Ovary (tissue), 9 donors: ENCODE results near the gene DVL1. TPM values are rescaled to one million over a fixed set of nuclear protein-coding genes. Genes with fewer than 3 reads are reported as not detected.

Source experiments
- DNase-seq, 5 donors: peaks; one replicate each; pipeline ENCODE4 v3.0.0-alpha.2; 2019 to 2020
- H3K27ac ChIP-seq, 2 donors: fragments of 200-600 bp; one replicate each; pipeline versions ENCODE4 v1.5.1 to v1.8.0; 2019 to 2022
- H3K27me3 ChIP-seq: fragments of 200-600 bp; one replicate; pipeline ENCODE4 v1.8.0; 2022
- H3K36me3 ChIP-seq: fragments of 200-600 bp; sonication (generic); one replicate; pipeline ENCODE4 v1.5.1; 2019
- H3K4me1 ChIP-seq: one replicate; pipeline ENCODE4 v1.8.1; 2013; ENCODE audit warnings: mild to moderate bottlenecking, moderate library complexity; ENCODE audit not compliant: insufficient read depth
- H3K4me3 ChIP-seq: fragments of 200-600 bp; sonication (generic); one replicate; pipeline ENCODE4 v1.5.1; 2017
- H3K9me3 ChIP-seq, 2 donors: fragments of 200-600 bp in 1 of 2; sonication (generic) in 1 of 2; one replicate each; pipeline versions ENCODE4 v1.5.1 to v1.8.1; 2013 to 2019; ENCODE audit warnings: mild to moderate bottlenecking in 1 of 2, moderate library complexity in 1 of 2
- EP300 ChIP-seq: sonication (generic); formaldehyde crosslinking; IDR thresholded peaks from one replicate; pipeline ENCODE4 v1.6.1; 2017; ENCODE audit warnings: antibody characterized with exemption
- POLR2A ChIP-seq: fragments of 450-650 bp; IDR thresholded peaks from one replicate; pipeline ENCODE4 v1.6.1; 2017; ENCODE audit warnings: antibody characterized with exemption, mild to moderate bottlenecking, moderate library complexity
- WGBS, 3 donors: extraction: QIAGEN DNeasy Blood & Tissue Kit in 1 of 3; methylation state at CpG; one replicate each; pipeline versions ENCODE4 v1.1.5 to v1.1.7; 2013 to 2017; 5-methylcytosine and 5-hydroxymethylcytosine counted together
- intact Hi-C, 4 donors: fragments of 100-400 bp; cut with DNase I; formaldehyde crosslinking; loops; one replicate each; pipeline versions ENCODE4 v1.11.0 to v1.15.1; 2022 to 2023
- polyA plus RNA-seq, 2 donors: library from polyadenylated mRNA; stranded (reverse); fragments of 200-250 nt in 1 of 2; fragments of 350-450 nt in 1 of 2; fragmentation: Illumina TruSeq in 1 of 2; extraction: RNeasy Lipid Tissue Mini Kit (QIAGEN cat#74804) in 1 of 2; gene quantifications; one replicate each; pipeline ENCODE4 v1.2.3, GENCODE V29; 2013 to 2014
- total RNA-seq, 7 donors: library from RNA; depleted of rRNA in 2 of 7; stranded (reverse); fragments of >200 nt in 2 of 7; fragmentation: NEBNext Ultra II Directional in 3 of 7; extraction: Animal tissue kit (Norgen Biotek cat#: 25700) in 3 of 7; gene quantifications; one replicate each; pipeline versions ENCODE4 v1.1.0 to v1.2.4, GENCODE V29; 2016 to 2023
- TF ChIP-seq, protein P1 (sequence below), 3 donors: fragments of 450-650 bp in 2 of 3; fragments of 200-600 bp in 1 of 3; IDR thresholded peaks; one replicate each; pipeline versions ENCODE4 v1.5.1 to v1.8.0; 2016 to 2022; ENCODE audit warnings: antibody characterized with exemption in 3 of 3, mild to moderate bottlenecking in 1 of 3
- donor health status: DM: no; HTN: no; CAD: no; lungs with moderate emphysema.
- donor health status: DM: no; HTN: no; CAD: no.
- donor health status: Bipolar disorder and iron deficiency.
- donor health status: DM: yes; HTN: yes; CAD: no.
- donor health status: DM: no; HTN: no; CAD: no.
- donor health status: DM: yes; HTN: yes; CAD: no.

The DVL1 gene
- total and polyA plus RNA-seq, 9 donors = 2.1 to 85.2 (median 62.5) TPM

DNA sequence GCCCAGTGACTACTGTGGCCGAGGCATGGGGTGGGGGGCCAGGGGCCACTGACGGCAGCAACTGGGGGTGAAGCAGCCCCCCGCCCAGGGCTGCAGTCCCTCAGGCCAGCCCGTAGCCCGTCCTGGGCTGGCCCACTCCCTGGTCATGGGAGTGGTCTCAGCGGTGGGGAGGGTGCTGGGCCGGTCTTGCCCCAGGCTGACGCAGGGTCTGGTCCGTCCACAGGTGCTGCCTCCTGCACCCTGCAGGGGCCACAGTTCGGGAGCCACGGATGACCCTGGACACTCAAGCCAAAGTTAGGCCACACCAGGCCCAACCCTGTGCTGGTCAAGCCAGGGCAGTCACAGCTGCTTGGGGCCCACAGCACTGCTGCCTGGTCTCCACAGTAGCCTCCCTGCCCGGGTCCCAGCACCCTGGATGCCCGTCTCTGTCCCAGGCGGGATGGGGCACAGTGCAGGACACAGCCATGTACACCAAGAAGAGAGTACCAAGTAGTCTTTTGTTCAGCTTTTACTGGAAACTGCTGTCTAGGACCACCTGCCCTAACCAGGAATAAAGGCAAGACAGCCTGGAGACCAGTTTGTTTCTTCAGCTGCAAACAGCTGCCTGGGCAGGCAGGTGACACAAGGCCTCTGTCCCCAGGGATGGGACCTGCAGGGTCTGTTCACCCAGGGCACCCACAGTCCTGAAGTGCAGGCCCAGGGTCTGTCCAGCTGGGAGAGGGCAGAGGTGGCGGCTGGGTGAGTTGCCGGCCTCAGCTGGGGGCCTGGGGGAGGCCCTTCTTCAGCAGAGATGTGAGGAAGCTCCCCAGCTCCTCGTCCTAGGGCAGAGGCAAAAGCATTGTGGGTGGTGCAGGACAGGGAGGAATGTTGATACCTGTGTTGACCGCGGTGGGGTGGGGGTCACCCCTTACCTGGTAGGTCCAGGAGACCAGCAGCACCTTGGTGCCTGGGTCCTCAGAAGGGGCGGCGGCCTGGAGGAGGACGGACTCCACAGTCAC lies 37.8 kb downstream of the DVL1 start:
- Histone ChIP-seq H3K36me3 (no peaks in the 10 kb centered on the region), H3K4me3 (no peak overlapping the region), H3K27ac (no peak overlapping the region), H3K27me3 (no peaks in the 10 kb centered on the region), H3K4me1 (peaks cover 12% of the 10 kb centered on the region), H3K9me3 (no peaks in the 10 kb centered on the region)
- no peak for DNase-seq
- intact Hi-C loops = loop anchor here in 1 of 4 donors (10.0 kb wide), 1 partner anchor 193 kb away; no protein-coding TSS in a partner anchor
- 82 to 85% (median 82%) methylated on average over 21 to 22 of the region's 22 CpGs for WGBS, 3 donors
- TF ChIP-seq, protein P1, sequence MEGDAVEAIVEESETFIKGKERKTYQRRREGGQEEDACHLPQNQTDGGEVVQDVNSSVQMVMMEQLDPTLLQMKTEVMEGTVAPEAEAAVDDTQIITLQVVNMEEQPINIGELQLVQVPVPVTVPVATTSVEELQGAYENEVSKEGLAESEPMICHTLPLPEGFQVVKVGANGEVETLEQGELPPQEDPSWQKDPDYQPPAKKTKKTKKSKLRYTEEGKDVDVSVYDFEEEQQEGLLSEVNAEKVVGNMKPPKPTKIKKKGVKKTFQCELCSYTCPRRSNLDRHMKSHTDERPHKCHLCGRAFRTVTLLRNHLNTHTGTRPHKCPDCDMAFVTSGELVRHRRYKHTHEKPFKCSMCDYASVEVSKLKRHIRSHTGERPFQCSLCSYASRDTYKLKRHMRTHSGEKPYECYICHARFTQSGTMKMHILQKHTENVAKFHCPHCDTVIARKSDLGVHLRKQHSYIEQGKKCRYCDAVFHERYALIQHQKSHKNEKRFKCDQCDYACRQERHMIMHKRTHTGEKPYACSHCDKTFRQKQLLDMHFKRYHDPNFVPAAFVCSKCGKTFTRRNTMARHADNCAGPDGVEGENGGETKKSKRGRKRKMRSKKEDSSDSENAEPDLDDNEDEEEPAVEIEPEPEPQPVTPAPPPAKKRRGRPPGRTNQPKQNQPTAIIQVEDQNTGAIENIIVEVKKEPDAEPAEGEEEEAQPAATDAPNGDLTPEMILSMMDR (IDR thresholded peaks at IDR 0.05) = no peak

DNA sequence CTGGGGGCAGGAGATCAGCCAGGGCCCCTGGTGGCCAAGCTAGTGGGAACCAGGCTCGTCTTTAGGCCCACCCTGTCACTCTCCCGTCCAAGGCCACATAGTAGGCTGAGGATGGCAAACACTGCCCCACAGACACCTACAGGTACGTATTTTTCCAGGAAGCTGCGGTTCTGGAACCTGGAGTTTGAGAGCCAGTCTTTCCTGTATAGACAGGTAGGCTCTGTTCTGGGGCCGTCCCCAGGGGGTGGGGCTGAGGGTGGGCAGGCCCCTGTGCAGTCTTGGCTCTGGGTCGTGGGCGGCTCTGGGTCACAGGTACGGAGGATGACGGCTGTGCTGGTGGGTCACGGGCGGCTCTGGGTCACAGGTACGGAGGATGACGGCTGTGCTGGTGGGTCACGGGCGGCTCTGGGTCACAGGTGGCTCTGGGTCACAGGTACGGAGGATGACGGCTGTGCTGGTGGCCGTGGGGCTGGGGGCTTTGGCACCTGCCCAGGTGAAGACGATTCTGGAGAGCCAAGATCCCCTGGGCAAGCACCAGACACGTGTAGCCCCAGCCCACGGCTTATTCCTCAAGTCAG lies 38.7 kb downstream of the DVL1 start:
- Histone ChIP-seq H3K36me3 (no peaks in the 10 kb centered on the region), H3K27me3 (no peaks in the 10 kb centered on the region), H3K9me3 (no peaks in the 10 kb centered on the region), H3K27ac (peak overlapping the region in 1 of 2 donors; percentile 20), H3K4me3 (no peak overlapping the region), H3K4me1 (peaks cover 21% of the 10 kb centered on the region)
- 80 to 85% (median 84%) methylated on average over 21 of the region's 21 CpGs for WGBS, 3 donors
- intact Hi-C loops = loop anchor here in 1 of 4 donors (10.0 kb wide), 1 partner anchor 194 kb away; no protein-coding TSS in a partner anchor
- no peak for TF ChIP-seq EP300
- TF ChIP-seq, protein P1 (IDR thresholded peaks at IDR 0.05) = no peak
- TF ChIP-seq POLR2A = no peak
- no peak for DNase-seq

DNA sequence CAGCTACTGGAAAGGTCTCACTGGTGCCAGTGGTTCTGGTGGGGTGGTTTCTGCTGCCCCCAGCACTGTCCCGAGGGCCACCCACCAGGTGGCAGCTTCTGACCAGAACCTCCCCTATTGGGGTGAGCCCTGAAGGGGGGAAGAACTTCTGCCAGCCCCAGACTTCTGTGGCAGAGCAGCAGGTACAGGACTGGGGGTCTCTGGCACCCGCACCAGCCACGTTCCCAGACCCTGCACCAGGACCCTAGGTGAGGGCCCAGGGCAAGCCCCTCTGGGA lies 39.2 kb downstream of the DVL1 start:
- intact Hi-C loops = loop anchor here in 1 of 4 donors (10.0 kb wide), 1 partner anchor 195 kb away; no protein-coding TSS in a partner anchor
- H3K27me3 ChIP-seq = no peaks in the 10 kb centered on the region
- H3K27ac ChIP-seq = peak overlapping the region in 1 of 2 donors; percentile 20
- WGBS, 3 donors = 67 to 82% (median 76%) methylated on average over 3 of the region's 3 CpGs
- TF ChIP-seq, protein P1 (IDR thresholded peaks at IDR 0.05) = no peak
- TF ChIP-seq POLR2A (no peak), EP300 (no peak)
- DNase-seq = no peak
- H3K4me3 ChIP-seq = no peak overlapping the region
- H3K36me3 ChIP-seq = no peaks in the 10 kb centered on the region
- peaks cover 24% of the 10 kb centered on the region for H3K4me1 ChIP-seq
- H3K9me3 ChIP-seq = no peaks in the 10 kb centered on the region

DNA sequence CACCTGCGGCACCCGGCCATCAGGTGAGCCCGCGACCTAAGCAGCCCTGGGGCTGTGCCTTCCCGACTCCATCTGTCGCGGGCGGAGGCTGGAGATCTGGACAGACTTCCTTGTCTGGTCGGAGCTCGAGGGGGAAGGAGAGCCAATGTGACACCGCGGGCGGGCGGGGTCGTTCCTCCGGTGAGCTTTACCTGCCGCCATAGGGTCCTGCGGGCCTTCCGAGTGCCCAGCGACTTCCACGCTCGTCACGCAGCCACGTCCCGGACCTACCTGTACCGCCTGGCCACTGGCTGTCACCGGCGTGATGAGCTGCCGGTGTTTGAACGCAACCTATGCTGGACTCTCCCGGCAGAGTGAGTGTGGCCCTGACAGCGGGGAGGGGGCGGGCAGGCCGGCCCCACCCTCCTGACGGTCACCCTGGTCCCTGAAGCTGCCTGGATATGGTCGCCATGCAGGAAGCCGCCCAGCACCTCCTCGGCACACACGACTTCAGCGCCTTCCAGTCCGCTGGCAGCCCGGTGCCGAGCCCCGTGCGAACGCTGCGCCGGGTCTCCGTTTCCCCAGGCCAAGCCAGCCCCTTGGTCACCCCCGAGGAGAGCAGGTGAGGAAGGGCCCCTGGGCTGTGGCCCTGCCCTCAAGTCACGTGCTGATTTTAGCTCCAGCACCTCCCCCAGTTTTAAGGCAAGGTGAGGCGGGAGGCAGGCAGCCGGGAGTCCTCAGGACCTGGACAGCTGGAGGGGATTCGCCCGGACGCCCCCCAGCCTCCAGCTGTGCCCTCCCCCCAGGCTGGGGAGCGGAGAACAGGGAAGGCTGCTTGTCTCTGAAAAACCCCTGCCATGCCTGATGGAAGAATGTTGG lies 39.7 kb downstream of the DVL1 start:
- peak in 2 of 5 donors; percentile 61 to 68 for DNase-seq
- 24 to 34% (median 26%) methylated on average over 51 to 57 of the region's 57 CpGs for WGBS, 3 donors
- intact Hi-C loops = loop anchor here in 1 of 4 donors (10.0 kb wide), 1 partner anchor 195 kb away; no protein-coding TSS in a partner anchor

More for the DNA sequence above, 39.7 kb downstream of the DVL1 start:
- Histone ChIP-seq H3K4me3 (peak overlapping the region; percentile 68), H3K27me3 (no peaks in the 10 kb centered on the region), H3K36me3 (no peaks in the 10 kb centered on the region), H3K9me3 (no peaks in the 10 kb centered on the region), H3K4me1 (peaks cover 29% of the 10 kb centered on the region), H3K27ac (peak overlapping the region; percentile 54 to 91)
- TF ChIP-seq POLR2A (no peak), EP300 (no peak)
- TF ChIP-seq, protein P1 (IDR thresholded peaks at IDR 0.05) = no peak
